Prostate gland (tissue), 2 donors: ENCODE data around the gene TESPA1.

Experiments used
- POLR2A ChIP-seq: fragments of 450-650 bp; IDR thresholded peaks from one replicate; pipeline ENCODE4 v1.6.1; 2016; ENCODE audit warnings: antibody characterized with exemption, mild to moderate bottlenecking
- POLR2AphosphoS5 ChIP-seq: sonication (generic); formaldehyde crosslinking; IDR thresholded peaks from one replicate; pipeline ENCODE4 v1.6.1; 2017; ENCODE audit warnings: antibody characterized with exemption
- TF ChIP-seq, protein P1 (sequence below), 4 experiments: fragments of 200-600 bp in 2 of 4; fragments of 450-650 bp in 2 of 4; sonication (generic) in 2 of 4; IDR thresholded peaks; 1 replicate in 3 of 4; 2 replicates in 1 of 4; pipeline ENCODE4 v1.5.1; 2016 to 2019; ENCODE audit warnings: antibody characterized with exemption in 4 of 4, mild to moderate bottlenecking in 2 of 4, moderate library complexity in 2 of 4

DNA sequence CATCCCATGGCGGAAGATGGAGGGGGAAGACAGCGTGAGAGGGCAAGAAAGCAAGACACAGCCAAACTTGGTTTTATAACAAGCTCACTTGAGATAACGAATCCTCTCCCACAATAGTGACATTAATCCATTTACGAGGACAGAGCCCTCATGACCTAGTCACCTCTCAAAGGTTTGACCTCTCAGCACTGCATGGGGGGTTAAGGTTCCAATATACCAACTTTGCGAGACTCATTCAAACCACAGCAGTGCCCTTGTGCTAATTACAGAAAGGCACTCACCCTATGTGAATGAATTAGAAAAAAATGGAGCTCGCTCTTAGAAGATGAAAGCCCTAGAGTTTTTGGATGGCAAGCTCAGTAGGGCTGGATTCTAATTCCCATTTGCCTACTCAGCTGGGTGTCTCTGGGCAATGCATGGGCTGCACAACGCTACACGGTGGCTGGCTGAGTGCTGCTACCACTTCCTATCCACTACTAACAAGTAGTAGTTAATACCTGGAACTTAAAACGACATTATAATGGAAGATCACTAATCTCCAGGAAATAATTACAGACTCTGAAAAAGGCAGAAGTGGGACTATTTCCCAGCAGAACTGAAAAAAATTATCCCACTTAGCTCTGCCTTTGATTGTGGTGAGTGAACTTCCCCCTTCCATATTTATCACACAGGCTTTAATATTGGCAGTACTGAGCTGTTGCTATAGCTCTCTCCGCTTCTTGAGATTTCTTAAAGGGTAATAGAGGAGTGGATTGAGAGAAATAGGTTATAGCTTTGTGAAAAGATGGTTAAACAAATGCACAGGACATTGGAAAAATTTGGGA lies 27.5 kb downstream of the TESPA1 start:
- TF ChIP-seq POLR2AphosphoS5 (no peak), POLR2A (no peak)
- TF ChIP-seq, protein P1, sequence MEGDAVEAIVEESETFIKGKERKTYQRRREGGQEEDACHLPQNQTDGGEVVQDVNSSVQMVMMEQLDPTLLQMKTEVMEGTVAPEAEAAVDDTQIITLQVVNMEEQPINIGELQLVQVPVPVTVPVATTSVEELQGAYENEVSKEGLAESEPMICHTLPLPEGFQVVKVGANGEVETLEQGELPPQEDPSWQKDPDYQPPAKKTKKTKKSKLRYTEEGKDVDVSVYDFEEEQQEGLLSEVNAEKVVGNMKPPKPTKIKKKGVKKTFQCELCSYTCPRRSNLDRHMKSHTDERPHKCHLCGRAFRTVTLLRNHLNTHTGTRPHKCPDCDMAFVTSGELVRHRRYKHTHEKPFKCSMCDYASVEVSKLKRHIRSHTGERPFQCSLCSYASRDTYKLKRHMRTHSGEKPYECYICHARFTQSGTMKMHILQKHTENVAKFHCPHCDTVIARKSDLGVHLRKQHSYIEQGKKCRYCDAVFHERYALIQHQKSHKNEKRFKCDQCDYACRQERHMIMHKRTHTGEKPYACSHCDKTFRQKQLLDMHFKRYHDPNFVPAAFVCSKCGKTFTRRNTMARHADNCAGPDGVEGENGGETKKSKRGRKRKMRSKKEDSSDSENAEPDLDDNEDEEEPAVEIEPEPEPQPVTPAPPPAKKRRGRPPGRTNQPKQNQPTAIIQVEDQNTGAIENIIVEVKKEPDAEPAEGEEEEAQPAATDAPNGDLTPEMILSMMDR (IDR thresholded peaks at IDR 0.05) = no peak
